Astrocyte of the spinal cord (primary cell): ENCODE data around the gene CAPN2.

ENCODE experiments used
- DNase-seq: peaks from one replicate; pipeline ENCODE4 v3.0.0; 2011; ENCODE audit warnings: low read depth, low spot score
- H3K4me3 ChIP-seq: 2 replicates; pipeline ENCODE4 v1.5.1; 2011; ENCODE audit warnings: low read depth, mild to moderate bottlenecking, low read length, moderate library complexity
- CTCF ChIP-seq: IDR thresholded peaks from 2 replicates; pipeline ENCODE4 v1.5.1; 2012; ENCODE audit warnings: low read depth, mild to moderate bottlenecking, low read length, inconsistent platforms
- in situ Hi-C: cut with HindIII; loops from 2 replicates; pipeline ENCODE4 v1.10.0; 2017; ENCODE audit warnings: low sequenced_read_pairs

CAPN2 gene

DNA sequence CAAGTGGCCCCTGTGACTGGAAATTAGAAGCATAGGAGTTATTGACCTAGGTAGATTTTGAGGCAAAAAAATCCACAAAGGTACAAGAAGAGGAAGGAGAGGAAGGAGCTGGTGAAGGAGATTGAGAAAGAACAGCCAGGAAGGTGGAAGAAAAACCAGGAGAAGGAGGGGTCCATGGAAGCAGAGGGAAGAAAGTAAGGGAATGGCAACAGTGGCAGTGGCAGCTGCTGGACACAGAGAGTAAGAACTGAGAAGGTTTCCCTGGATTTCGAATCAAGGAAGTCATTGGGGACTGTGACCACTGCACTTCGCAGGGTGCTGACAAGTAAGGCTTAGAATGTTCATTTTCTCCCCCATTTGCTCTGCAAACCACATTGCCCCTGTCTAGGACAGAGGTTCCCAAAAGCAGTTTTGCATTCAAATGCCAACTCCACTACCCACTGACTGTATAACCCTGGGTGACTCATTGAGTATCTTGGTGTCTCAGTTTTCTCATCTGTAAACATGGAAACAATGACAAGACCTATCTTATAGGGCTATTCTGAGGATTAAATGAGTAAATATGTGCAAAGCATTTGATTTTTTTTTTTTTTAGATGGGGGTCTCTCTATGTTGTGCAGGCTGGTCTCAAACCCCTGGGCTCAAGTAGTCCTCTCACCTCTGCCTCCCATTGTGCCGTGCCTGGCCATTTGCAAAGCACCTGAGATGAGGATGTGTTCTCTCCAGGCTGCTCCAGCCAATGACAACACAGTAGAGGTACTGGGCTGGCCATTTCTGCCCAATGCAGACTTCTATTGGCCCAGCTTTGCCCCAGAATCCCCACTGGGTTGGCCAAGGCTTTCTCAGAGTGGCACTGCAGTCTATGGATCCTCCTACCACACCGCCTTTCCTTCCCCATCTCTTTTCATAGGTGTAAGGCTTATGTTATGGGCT lies 9.3 kb upstream of the CAPN2 start:
- in situ Hi-C loops, result no loop called here
- no peak overlapping the region for H3K4me3 ChIP-seq
- DNase-seq, result peak; percentile 58
- no peak for TF ChIP-seq CTCF

DNA sequence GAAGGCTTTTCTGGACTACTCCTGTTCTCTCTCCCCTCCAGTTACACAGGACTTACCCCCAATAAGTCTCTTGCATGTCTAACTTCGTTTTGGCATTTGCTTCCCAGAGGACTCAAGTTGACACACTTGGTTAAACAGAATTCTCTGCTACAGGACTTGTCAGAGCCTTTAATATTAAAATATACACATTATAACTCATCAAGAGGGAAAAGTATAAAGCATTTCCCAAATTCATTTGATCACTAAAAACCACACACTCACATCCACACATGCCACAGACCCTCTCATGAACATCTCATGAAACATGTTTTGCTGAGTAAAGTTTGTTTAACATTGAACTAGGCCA lies 8.7 kb upstream of the CAPN2 start:
- DNase-seq, result no peak
- H3K4me3 ChIP-seq, result no peak overlapping the region
- no peak for TF ChIP-seq CTCF
- in situ Hi-C loops, result no loop called here

DNA sequence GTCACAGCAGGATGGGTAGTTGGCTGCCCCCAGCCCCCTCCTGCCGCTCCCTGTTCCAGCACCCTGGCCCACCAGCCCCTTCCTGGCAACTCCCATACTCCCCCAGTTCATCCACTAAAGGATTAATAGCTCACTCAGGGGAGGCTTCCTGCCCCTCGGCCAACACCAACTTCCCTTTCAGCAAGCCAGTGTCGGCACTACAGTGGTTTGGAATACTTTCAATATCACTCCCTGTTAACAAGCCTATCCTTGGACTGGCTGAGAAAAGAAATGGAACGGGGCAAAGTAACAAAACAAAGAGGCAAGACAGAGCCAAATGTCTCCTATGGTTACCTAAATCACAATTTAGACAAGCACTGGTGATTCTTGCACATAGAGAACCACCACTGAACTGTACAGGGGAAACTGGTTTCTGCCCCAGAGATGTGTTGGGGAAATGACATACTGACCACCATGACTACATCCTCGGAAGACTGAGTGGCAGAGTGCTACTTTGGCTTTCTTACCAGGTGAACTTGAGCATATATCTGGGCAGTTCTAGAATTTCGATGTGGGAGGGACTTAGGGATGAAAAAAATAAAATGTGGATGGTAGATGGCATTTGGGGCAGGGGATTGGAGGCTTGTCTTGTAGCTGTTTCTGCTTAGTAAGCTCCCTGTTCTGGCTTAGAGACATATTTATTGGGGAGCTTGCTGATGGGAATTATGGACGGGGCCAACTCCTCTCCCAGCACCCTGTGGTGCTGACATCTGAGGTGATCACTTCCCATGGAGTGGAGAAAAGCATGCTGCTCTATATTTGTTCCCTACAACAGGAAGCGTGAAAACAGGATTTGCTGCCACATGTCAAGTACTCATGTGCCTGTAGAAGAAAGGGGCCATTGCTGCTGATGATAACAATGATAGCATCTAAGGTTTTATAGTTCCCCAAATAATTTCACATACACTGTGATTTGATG lies 7.1 kb upstream of the CAPN2 start:
- in situ Hi-C loops, result no loop called here
- TF ChIP-seq CTCF, result no peak
- DNase-seq, result peak; percentile 84
- H3K4me3 ChIP-seq, result no peak overlapping the region

DNA sequence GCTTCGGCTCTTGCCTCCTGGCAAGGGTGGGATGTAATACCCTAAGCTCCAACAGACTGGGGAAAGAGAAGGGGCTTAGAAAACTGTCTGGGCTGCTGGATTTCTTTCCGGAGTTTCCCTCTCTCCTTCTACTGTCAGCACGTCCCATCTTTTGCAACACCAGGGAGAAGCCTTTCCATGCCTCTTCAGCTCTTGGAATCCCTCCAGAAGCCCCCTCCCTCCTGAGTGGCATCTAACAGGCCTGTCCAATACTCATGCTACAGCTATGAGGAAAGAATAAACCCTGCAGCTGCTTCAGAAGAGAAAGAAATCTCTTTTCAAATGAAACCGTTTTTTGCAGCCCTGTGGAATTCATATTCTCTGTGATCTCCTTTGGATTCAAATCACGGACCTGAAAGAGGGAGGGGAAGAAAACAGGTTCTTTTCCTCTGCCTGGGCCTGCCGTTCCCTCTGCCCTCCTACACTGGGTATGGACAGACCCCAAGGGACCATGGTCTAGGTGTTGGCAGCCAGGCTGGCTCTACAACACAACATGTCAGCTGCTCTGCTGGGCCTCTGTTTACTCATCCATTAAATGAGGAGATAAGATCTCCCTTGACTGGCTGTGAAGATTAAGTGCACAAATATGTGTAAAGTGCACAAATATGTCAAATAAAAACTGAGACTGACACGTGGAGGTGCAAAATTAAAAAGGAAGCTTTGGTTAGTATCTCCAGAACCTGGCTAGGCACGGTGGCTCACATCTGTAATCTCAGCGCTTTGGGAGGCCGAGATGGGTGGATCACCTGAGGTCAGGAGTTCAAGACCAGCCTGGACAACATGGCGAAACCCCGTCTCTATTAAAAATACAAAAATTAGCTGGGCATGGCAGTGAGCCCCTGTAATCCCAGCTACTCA lies 6.0 kb upstream of the CAPN2 start:
- in situ Hi-C loops, result no loop called here
- DNase-seq, result peak; percentile 88
- no peak overlapping the region for H3K4me3 ChIP-seq
- TF ChIP-seq CTCF, result no peak

GRCh38 chr1:223707256-223708000 lies 4.9 kb upstream of the CAPN2 start:
- no peak for TF ChIP-seq CTCF
- in situ Hi-C loops, result no loop called here
- peak; percentile 98 for DNase-seq
- H3K4me3 ChIP-seq, result no peak overlapping the region
